ENCODE data around the gene DUS1L.

GRCh38 chr17:82060001-82060380 lies 5.6 kb downstream of the DUS1L start:
- TF ChIP-seq CTCF (IDR thresholded peaks at IDR 0.05) (no peak), EP300 (IDR thresholded peaks at IDR 0.05) (no peak)
